Testis (tissue), 2 donors: ENCODE measurements around the gene SEZ6.

ENCODE experiments used
- CTCF ChIP-seq, 3 experiments: fragments of 450-650 bp in 2 of 3; fragments of 200-600 bp in 1 of 3; sonication (generic) in 1 of 3; IDR thresholded peaks; one replicate each; pipeline ENCODE4 v1.5.1; 2016 to 2019; ENCODE audit warnings: antibody characterized with exemption in 3 of 3, mild to moderate bottlenecking in 2 of 3, moderate library complexity in 1 of 3
- POLR2A ChIP-seq: fragments of 450-650 bp; IDR thresholded peaks from one replicate; pipeline ENCODE4 v1.6.1; 2017; ENCODE audit warnings: antibody characterized with exemption, mild to moderate bottlenecking, moderate library complexity

GRCh38 chr17:28972437-28972836 lies 33.4 kb downstream of the SEZ6 start:
- TF ChIP-seq CTCF (IDR thresholded peaks at IDR 0.05) (no peak), POLR2A (no peak)
